NCI-H510A treated with DMSO at 0.1 percent for 48 hours (cell line): ENCODE measurements around the gene SEMA5B.

Experiments
- DNase-seq: peaks from one replicate; lab custom pipeline; 2025; lab: John Stamatoyannopoulos, UW

Gene SEMA5B

GRCh38 chr3:122973893-122974615 is 53.5 kb downstream of the SEMA5B start:
- DNase-seq, result no peak

- DNase-seq, result no peak
Measured at GRCh38 chr3:122972141-122972540, 55.4 kb downstream of the SEMA5B start.

GRCh38 chr3:122969585-122970469 is 57.7 kb downstream of the SEMA5B start:
- no peak for DNase-seq

GRCh38 chr3:122967765-122968164 is 59.8 kb downstream of the SEMA5B start:
- no peak for DNase-seq

GRCh38 chr3:122967356-122967755 is 60.2 kb downstream of the SEMA5B start:
- DNase-seq, result no peak

GRCh38 chr3:122966045-122966444 is 61.5 kb downstream of the SEMA5B start:
- no peak for DNase-seq

GRCh38 chr3:122964811-122965210 is 62.8 kb downstream of the SEMA5B start:
- DNase-seq, result no peak

- no peak for DNase-seq
Measured at GRCh38 chr3:122962149-122962548, 65.4 kb downstream of the SEMA5B start.

GRCh38 chr3:122961146-122961545 is 66.4 kb downstream of the SEMA5B start:
- DNase-seq, result no peak

GRCh38 chr3:122960652-122961051 is 66.9 kb downstream of the SEMA5B start:
- DNase-seq, result no peak

GRCh38 chr3:122959339-122959738 is 68.2 kb downstream of the SEMA5B start:
- DNase-seq, result no peak

GRCh38 chr3:122957707-122958689 is 69.6 kb downstream of the SEMA5B start:
- no peak for DNase-seq

- DNase-seq, result no peak
Measured at GRCh38 chr3:122956693-122957455, 70.7 kb downstream of the SEMA5B start.

- DNase-seq, result no peak
Measured at GRCh38 chr3:122955916-122956692, 71.5 kb downstream of the SEMA5B start.

- no peak for DNase-seq
Measured at GRCh38 chr3:122952520-122952919, 75.0 kb downstream of the SEMA5B start.

- DNase-seq, result no peak
Measured at GRCh38 chr3:122948408-122948807, 79.2 kb downstream of the SEMA5B start.

GRCh38 chr3:122947738-122948137 is 79.8 kb downstream of the SEMA5B start:
- DNase-seq, result no peak

GRCh38 chr3:122947196-122947595 is 80.4 kb downstream of the SEMA5B start:
- DNase-seq, result no peak

GRCh38 chr3:122946185-122946584 is 81.4 kb downstream of the SEMA5B start:
- DNase-seq, result no peak

GRCh38 chr3:122945230-122945629 is 82.3 kb downstream of the SEMA5B start:
- DNase-seq, result no peak
